ENCODE data around the gene CDH2. TPM values are rescaled to one million over a fixed set of nuclear protein-coding genes. Genes with fewer than 3 reads are reported as not detected.

The CDH2 gene
- total and polyA plus RNA-seq, 4 donors = 0.14 to 5.0 (median 0.87) TPM

DNA sequence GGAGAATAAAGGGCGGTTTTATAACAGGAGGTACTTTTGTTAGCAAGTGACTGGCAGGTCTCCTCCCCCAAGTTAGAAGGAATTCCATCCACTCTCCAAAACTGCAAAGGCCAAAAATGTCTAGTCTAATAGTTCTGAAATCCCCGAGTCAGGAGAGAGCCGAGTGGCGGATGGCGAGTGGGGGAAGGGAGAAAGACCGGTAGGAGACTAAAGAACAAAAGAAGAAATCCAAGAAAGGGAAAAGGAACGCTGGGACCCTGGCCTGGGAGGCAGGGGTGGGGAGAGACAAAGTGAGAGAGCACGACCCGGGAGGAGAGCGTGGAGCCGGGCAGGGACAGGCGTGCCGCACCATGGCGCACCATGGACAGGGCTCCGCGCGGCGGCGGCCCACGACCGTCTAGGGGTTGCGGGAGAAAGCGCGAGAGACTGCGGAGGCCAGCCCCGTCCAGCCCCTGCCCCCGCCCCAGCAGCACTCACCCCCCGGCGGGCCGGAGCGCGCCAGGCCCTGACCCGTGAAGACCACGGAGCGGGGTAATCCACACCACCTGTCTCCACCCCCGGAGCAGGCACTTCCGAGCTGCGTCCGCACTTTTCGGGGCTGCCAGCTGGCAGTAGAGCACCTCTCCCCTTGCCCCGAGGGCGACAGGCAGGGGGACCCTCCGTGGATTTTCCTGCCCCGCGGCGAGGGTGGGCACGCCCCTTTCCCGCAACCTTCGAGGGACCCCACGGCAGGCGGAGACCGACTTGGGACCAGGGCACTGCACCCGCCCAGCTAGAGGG, 1.6 kb downstream of the CDH2 start:
- WGBS, 2 donors = 2 to 4% methylated on average over 48 to 53 of the region's 53 CpGs
- Histone ChIP-seq H3K9ac (ENCODE audit: insufficient read depth in 1 of 2, low read length in 2 of 2) (no peak overlapping the region), H3K27me3 (ENCODE audit: control insufficient read depth in 3 of 3, insufficient read depth in 3 of 3, low read length in 2 of 3) (peaks cover 10 to 64% (median 50%) of the 10 kb centered on the region in 3 donors), H3K4me3 (no peak overlapping the region), H3K9me3 (ENCODE audit: control insufficient read depth in 4 of 4, insufficient read depth in 3 of 4, low read length in 3 of 4) (peaks cover 0 to 7% (median 0%) of the 10 kb centered on the region in 4 donors), H3K4me1 (ENCODE audit: control insufficient read depth in 5 of 5, insufficient read depth in 5 of 5, low read length in 5 of 5) (peaks cover 0 to 23% (median 3%) of the 10 kb centered on the region in 5 donors), H3K36me3 (ENCODE audit: control insufficient read depth in 4 of 4, insufficient read depth in 4 of 4, low read length in 4 of 4) (no peaks in the 10 kb centered on the region), H3K27ac (ENCODE audit: low read depth in 1 of 2, low read length in 1 of 2) (peak overlapping the region in 1 of 2 donors; percentile 92)
- peak in 2 of 3 donors; percentile 47 to 49 for DNase-seq
- TF ChIP-seq, protein P1, sequence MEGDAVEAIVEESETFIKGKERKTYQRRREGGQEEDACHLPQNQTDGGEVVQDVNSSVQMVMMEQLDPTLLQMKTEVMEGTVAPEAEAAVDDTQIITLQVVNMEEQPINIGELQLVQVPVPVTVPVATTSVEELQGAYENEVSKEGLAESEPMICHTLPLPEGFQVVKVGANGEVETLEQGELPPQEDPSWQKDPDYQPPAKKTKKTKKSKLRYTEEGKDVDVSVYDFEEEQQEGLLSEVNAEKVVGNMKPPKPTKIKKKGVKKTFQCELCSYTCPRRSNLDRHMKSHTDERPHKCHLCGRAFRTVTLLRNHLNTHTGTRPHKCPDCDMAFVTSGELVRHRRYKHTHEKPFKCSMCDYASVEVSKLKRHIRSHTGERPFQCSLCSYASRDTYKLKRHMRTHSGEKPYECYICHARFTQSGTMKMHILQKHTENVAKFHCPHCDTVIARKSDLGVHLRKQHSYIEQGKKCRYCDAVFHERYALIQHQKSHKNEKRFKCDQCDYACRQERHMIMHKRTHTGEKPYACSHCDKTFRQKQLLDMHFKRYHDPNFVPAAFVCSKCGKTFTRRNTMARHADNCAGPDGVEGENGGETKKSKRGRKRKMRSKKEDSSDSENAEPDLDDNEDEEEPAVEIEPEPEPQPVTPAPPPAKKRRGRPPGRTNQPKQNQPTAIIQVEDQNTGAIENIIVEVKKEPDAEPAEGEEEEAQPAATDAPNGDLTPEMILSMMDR (IDR thresholded peaks at IDR 0.05; ENCODE audit: control extremely low read depth, extremely low read depth) = no peak
- no peak for ATAC-seq (ENCODE audit: insufficient read depth, low FRiP score)

GRCh38 chr18:28174181-28174905, 2.6 kb downstream of the CDH2 start:
- no peak overlapping the region for H3K4me3 ChIP-seq
- TF ChIP-seq, protein P1 (IDR thresholded peaks at IDR 0.05; ENCODE audit: control extremely low read depth, extremely low read depth) = no peak
- ATAC-seq (ENCODE audit: insufficient read depth, low FRiP score) = no peak
- H3K36me3 ChIP-seq (ENCODE audit: control insufficient read depth in 4 of 4, insufficient read depth in 4 of 4, low read length in 4 of 4) = no peaks in the 10 kb centered on the region
- no peak overlapping the region for H3K9ac ChIP-seq (ENCODE audit: insufficient read depth in 1 of 2, low read length in 2 of 2)
- H3K27me3 ChIP-seq (ENCODE audit: control insufficient read depth in 3 of 3, insufficient read depth in 3 of 3, low read length in 2 of 3) = peaks cover 10 to 54% (median 40%) of the 10 kb centered on the region in 3 donors
- no peak for DNase-seq
- peak overlapping the region in 1 of 2 donors; percentile 76 for H3K27ac ChIP-seq (ENCODE audit: low read depth in 1 of 2, low read length in 1 of 2)
- peaks cover 0 to 23% (median 3%) of the 10 kb centered on the region in 5 donors for H3K4me1 ChIP-seq (ENCODE audit: control insufficient read depth in 5 of 5, insufficient read depth in 5 of 5, low read length in 5 of 5)
- WGBS, 2 donors = 65 to 72% methylated on average over 8 of the region's 8 CpGs
- H3K9me3 ChIP-seq (ENCODE audit: control insufficient read depth in 4 of 4, insufficient read depth in 3 of 4, low read length in 3 of 4) = peaks cover 0 to 7% (median 0%) of the 10 kb centered on the region in 4 donors

DNA sequence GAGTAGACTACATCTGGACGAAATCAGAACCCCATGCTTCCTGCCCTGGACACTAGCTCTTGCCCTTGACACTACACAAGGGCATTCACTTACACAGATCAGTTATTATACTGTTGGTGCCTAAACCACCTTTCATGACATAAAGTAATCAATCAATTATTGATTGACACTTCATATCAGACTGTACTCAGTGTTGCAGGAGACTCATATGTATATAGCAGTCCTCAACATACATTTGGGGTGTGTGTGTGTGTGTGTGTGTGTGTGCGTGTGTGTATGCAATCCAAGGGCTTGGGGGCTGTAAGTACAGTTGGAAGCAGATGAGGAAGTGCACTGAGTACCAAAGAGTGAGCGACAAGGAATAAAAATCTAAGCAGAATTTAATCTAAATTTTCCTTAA, 5.1 kb downstream of the CDH2 start:
- no peak overlapping the region for H3K4me3 ChIP-seq
- no peaks in the 10 kb centered on the region for H3K36me3 ChIP-seq (ENCODE audit: control insufficient read depth in 4 of 4, insufficient read depth in 4 of 4, low read length in 4 of 4)
- H3K4me1 ChIP-seq (ENCODE audit: control insufficient read depth in 5 of 5, insufficient read depth in 5 of 5, low read length in 5 of 5) = peaks cover 0 to 18% (median 3%) of the 10 kb centered on the region in 5 donors
- ATAC-seq (ENCODE audit: insufficient read depth, low FRiP score) (no peak), DNase-seq (no peak)
- H3K27me3 ChIP-seq (ENCODE audit: control insufficient read depth in 3 of 3, insufficient read depth in 3 of 3, low read length in 2 of 3) = peaks cover 7 to 41% (median 28%) of the 10 kb centered on the region in 3 donors
- H3K9me3 ChIP-seq (ENCODE audit: control insufficient read depth in 4 of 4, insufficient read depth in 3 of 4, low read length in 3 of 4) = peaks cover 0 to 4% (median 0%) of the 10 kb centered on the region in 4 donors
- TF ChIP-seq, protein P1 (IDR thresholded peaks at IDR 0.05; ENCODE audit: control extremely low read depth, extremely low read depth) = no peak
- peak overlapping the region in 1 of 2 donors; percentile 90 for H3K27ac ChIP-seq (ENCODE audit: low read depth in 1 of 2, low read length in 1 of 2)
- 80 to 81% methylated on average over 3 of the region's 3 CpGs for WGBS, 2 donors
- no peak overlapping the region for H3K9ac ChIP-seq (ENCODE audit: insufficient read depth in 1 of 2, low read length in 2 of 2)
